ENCODE results near the gene COL16A1. TPM values are rescaled to one million over a fixed set of nuclear protein-coding genes. Genes with fewer than 3 reads are reported as not detected.
A peak's percentile ranks its signal among the peaks of the same experiment; 100 is the strongest.

Gene COL16A1
- total and polyA plus RNA-seq, 2 of the 4 experiments (the other 2 are of a cell fraction): 34.2 to 62.8 TPM

DNA sequence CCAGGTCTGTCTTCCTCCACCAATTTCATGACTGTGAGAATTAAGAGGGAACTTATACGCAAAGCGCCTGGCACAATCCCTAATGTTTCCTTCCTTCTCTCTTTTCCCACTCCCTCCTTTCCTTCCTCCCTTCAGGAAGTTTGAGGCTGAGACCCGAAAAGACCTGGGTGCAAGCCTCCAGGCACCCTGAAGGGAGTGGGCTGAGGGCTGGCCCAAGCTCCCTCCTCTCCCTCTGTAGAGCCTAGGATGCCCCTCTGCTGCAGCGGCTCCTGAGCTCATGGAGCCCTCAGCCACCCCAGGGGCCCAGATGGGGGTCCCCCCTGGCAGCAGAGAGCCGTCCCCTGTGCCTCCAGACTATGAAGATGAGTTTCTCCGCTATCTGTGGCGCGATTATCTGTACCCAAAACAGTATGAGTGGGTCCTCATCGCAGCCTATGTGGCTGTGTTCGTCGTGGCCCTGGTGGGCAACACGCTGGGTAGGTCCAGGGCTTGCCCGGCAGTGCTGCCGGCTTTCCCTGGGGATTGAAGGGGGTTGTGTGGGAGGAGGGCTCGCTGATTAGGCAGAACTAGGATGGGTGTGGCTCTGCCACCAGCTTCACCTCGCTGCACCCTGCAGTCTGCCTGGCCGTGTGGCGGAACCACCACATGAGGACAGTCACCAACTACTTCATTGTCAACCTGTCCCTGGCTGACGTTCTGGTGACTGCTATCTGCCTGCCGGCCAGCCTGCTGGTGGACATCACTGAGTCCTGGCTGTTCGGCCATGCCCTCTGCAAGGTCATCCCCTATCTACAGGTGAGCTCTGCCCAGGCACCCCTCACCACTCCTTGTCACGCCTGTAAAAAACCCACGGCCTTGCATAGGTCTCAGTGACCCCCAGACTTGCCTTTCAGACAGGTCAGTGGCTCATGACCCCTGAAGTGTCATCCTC lies 84.6 kb downstream of the COL16A1 start (continued):
- TF ChIP-seq RAD21 (IDR thresholded peaks at IDR 0.05; ENCODE audit: low read length) (no peak), RFX5 (IDR thresholded peaks at IDR 0.05; ENCODE audit: low read depth, low read length) (no peak)

DNA sequence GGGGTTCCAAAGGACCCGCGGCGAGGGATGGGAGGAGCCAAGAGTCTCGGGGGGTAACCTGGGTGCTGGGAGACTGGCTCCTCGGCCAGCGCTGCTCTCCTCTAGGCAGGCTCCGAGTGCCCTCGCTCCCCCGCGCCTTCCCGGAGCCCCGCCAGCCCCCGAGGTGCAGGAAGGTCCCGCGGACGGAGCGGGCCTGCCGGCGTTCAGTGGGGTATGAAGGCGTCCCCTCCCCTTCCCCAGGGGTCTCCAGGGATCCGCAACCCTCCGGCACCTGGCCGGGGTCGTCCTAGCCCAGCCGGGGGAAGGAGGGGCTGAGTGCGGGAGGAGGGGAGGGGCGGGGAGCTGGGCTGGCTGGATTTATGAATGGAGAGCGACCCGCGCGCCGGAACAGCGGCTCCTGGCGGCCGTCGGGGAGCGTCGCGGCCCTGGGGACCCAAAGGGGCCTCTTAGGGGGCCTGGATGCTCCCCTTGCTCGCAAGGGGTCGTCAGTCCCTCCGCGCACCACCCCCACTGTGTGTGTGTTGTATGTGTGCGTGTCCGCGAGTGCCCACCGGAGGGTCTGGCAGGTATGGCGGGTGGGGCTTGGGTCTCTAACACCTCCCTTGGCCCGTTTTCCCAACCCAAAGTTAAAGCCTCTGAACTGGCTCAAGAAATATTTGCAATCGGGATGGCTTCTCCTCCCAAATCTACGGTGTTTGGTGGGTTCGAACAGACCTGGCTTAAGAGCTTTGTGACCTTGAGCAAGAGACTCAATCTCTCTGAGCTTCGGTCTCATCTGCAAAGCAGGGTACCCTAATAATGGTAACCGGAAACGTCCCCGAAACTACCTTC lies 85.7 kb downstream of the COL16A1 start:
- ChIA-PET CTCF (interaction anchor here (0.5 to 2.5 kb wide), 5 partner anchors 17 to 606 kb away, joined by 3 to 10 read pairs (median 6); no protein-coding TSS in a partner anchor), POLR2A (ENCODE audit: unreplicated experiment) (no interaction called here)
- H3K27ac ChIP-seq (ENCODE audit: insufficient read depth, low read length): no peak overlapping the region
- peaks cover 38% of the 10 kb centered on the region for H3K27me3 ChIP-seq (ENCODE audit: control insufficient read depth, insufficient read depth, low read length)
- peak overlapping the region; percentile 91 for H2AFZ ChIP-seq (replicated peaks; ENCODE audit: low read length, poor library complexity)
- H3K18ac ChIP-seq (ENCODE audit: low read depth, low read length): no peak overlapping the region
- DNase-seq: peak; percentile 12
- no peak overlapping the region for H2BK120ac ChIP-seq (ENCODE audit: low read depth, low read length)
- H3K9me3 ChIP-seq (ENCODE audit: control insufficient read depth, insufficient read depth, low read length): no peaks in the 10 kb centered on the region
- intact Hi-C loops (cut with micrococcal nuclease): loop anchor here (1.0 kb wide), 1 partner anchor 54 kb away; no protein-coding TSS in a partner anchor
- peak; percentile 91 for ATAC-seq (ENCODE audit: low read depth)
- H2BK15ac ChIP-seq (ENCODE audit: low read depth, low read length): no peak overlapping the region
- H3K79me1 ChIP-seq (ENCODE audit: low read depth in 1 of 2, low read length in 2 of 2): no peaks in the 10 kb centered on the region
- 0 out of 2 replicates have a peak, but pooled peaks cover 6% of the 10 kb centered on the region for H3K9me1 ChIP-seq (ENCODE audit: insufficient read depth, low read length)
- H3K9ac ChIP-seq (ENCODE audit: low read depth, low read length): no peak overlapping the region
- no peak overlapping the region for H3K23ac ChIP-seq (ENCODE audit: low read depth, low read length)
- no TSS peak for BruUV-seq (replicated peaks)
- dilution Hi-C loops (cut with HindIII; ENCODE audit: low sequenced_read_pairs, unreplicated experiment): no loop called here
- no peaks in the 10 kb centered on the region for H4K20me1 ChIP-seq (ENCODE audit: insufficient read depth, low read length)
- no peak overlapping the region for H3K56ac ChIP-seq (ENCODE audit: extremely low read depth, insufficient read depth, low read length)
- no peak overlapping the region for H4K8ac ChIP-seq (ENCODE audit: low read depth in 2 of 2, low read length in 2 of 2)
- peak overlapping the region; percentile 93 for H3K4me2 ChIP-seq (ENCODE audit: low read depth, low read length)
- H2AK9ac ChIP-seq (replicated peaks; ENCODE audit: low read depth, low read length, poor library complexity): no peak overlapping the region
- no peak overlapping the region for H2BK5ac ChIP-seq (ENCODE audit: low read depth, low read length, poor library complexity, severe bottlenecking)
- no peak overlapping the region for H4K91ac ChIP-seq (ENCODE audit: insufficient read depth, low read depth, low read length)
- WGBS, 2 experiments (ENCODE audit: extremely low coverage in 2 of 2, insufficient read length in 1 of 2): 39% methylated on average over 12 of the region's 56 CpGs; no CpG with 5 or more reads in 1 of the 2 experiments
- H2AK5ac ChIP-seq (ENCODE audit: low read depth, low read length): no peak overlapping the region
- H3K4me1 ChIP-seq (ENCODE audit: control insufficient read depth, insufficient read depth, low read length): no peaks in the 10 kb centered on the region; the same call in 1 of the 2 replicates
- no peaks in the 10 kb centered on the region for H3K36me3 ChIP-seq (ENCODE audit: control insufficient read depth, insufficient read depth, low read length)
- no peak overlapping the region for H2BK20ac ChIP-seq (ENCODE audit: low read depth, low read length)
- H3K14ac ChIP-seq (replicated peaks; ENCODE audit: low read depth, low read length): no peak overlapping the region
- no peak overlapping the region for H4K5ac ChIP-seq (ENCODE audit: low read depth, low read length)
- in situ Hi-C loops (cut with MboI; ENCODE audit: low sequenced_read_pairs): loop anchor here (10.0 kb wide), 1 partner anchor 53 kb away; no protein-coding TSS in a partner anchor
- peak overlapping the region; percentile 54 for H3K4me3 ChIP-seq (ENCODE audit: insufficient read depth, low read depth, low read length)
- H3K4ac ChIP-seq (ENCODE audit: low read depth, low read length): no peak overlapping the region
- TF ChIP-seq POLR2A (IDR thresholded peaks at IDR 0.05; ENCODE audit: low read depth, low read length) (no peak), RAD21 (IDR thresholded peaks at IDR 0.05; ENCODE audit: low read length) (peak; percentile 42), MAZ (IDR thresholded peaks at IDR 0.05; ENCODE audit: borderline replicate concordance, low read depth, low read length) (peak; percentile 53; the same call in 1 of the 2 replicates), BHLHE40 (IDR thresholded peaks at IDR 0.05; ENCODE audit: low read depth, low read length) (no peak), NFE2L2 (IDR thresholded peaks at IDR 0.05; ENCODE audit: low read depth, low read length) (no peak)
- TF ChIP-seq, protein P1, sequence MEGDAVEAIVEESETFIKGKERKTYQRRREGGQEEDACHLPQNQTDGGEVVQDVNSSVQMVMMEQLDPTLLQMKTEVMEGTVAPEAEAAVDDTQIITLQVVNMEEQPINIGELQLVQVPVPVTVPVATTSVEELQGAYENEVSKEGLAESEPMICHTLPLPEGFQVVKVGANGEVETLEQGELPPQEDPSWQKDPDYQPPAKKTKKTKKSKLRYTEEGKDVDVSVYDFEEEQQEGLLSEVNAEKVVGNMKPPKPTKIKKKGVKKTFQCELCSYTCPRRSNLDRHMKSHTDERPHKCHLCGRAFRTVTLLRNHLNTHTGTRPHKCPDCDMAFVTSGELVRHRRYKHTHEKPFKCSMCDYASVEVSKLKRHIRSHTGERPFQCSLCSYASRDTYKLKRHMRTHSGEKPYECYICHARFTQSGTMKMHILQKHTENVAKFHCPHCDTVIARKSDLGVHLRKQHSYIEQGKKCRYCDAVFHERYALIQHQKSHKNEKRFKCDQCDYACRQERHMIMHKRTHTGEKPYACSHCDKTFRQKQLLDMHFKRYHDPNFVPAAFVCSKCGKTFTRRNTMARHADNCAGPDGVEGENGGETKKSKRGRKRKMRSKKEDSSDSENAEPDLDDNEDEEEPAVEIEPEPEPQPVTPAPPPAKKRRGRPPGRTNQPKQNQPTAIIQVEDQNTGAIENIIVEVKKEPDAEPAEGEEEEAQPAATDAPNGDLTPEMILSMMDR (conservative IDR thresholded peaks at IDR 0.05; ENCODE audit: low read depth, low read length): peak; percentile 70
- TF ChIP-seq, protein P2, sequence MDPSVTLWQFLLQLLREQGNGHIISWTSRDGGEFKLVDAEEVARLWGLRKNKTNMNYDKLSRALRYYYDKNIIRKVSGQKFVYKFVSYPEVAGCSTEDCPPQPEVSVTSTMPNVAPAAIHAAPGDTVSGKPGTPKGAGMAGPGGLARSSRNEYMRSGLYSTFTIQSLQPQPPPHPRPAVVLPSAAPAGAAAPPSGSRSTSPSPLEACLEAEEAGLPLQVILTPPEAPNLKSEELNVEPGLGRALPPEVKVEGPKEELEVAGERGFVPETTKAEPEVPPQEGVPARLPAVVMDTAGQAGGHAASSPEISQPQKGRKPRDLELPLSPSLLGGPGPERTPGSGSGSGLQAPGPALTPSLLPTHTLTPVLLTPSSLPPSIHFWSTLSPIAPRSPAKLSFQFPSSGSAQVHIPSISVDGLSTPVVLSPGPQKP (IDR thresholded peaks at IDR 0.05; ENCODE audit: borderline replicate concordance, low read depth, low read length): no peak
- TF ChIP-seq, protein P3, sequence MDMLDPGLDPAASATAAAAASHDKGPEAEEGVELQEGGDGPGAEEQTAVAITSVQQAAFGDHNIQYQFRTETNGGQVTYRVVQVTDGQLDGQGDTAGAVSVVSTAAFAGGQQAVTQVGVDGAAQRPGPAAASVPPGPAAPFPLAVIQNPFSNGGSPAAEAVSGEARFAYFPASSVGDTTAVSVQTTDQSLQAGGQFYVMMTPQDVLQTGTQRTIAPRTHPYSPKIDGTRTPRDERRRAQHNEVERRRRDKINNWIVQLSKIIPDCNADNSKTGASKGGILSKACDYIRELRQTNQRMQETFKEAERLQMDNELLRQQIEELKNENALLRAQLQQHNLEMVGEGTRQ (IDR thresholded peaks at IDR 0.05; ENCODE audit: low read depth, low read length): no peak

All from IMR-90 (cell line).